SH-SY5Y (cell line): Measurements from ENCODE around the gene ITGB5.

ENCODE experiments used
- GATA2 ChIP-seq: IDR thresholded peaks from 2 replicates; pipeline ENCODE4 v1.6.1; 2011; ENCODE audit warnings: mild to moderate bottlenecking, low read depth, low read length
- GATA3 ChIP-seq: IDR thresholded peaks from 2 replicates; pipeline ENCODE4 v1.6.1; 2011; ENCODE audit warnings: low read depth, mild to moderate bottlenecking, low read length, moderate library complexity

DNA sequence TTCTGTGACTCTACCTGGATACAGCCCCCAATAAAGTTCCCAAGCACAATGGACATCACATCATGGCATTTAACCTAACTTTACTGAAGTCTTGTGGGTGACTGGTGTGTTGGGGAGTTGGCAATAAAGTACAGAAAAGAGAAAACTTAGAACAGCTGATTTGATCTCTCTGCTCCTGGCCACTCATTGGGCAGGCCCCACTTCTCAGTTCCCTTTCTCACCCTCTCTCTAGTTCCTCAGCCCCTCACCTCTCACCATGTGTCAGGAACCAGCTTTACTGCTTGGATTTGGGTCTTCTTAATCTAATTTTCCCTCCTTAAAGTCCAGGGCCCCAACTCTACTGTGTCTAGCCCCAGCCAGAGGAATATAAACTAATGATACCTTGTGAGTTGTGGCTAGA lies 48.1 kb upstream of the ITGB5 start:
- no peak for TF ChIP-seq GATA2
- TF ChIP-seq GATA3, result no peak
